ENCODE measurements around the gene U2SURP.
"Not testable (repeated sequence)": the region's sequence is repeated elsewhere in the genome, so short reads cannot be mapped to it uniquely, and the experiment has no call there.

Gene U2SURP

GRCh38 chr3:143024351-143024960 lies 23.1 kb downstream of the U2SURP start:
- no peak for DNase-seq

GRCh38 chr3:143031327-143031726 lies 30.0 kb downstream of the U2SURP start:
- peak; percentile 14 for DNase-seq

GRCh38 chr3:143031796-143032387 lies 30.5 kb downstream of the U2SURP start:
- DNase-seq: peak; percentile 10

- DNase-seq: no peak
These were observed 34.3 kb downstream of the U2SURP start for GRCh38 chr3:143035466-143036211.

GRCh38 chr3:143036557-143036956 lies 35.2 kb downstream of the U2SURP start:
- DNase-seq: no peak

DNA sequence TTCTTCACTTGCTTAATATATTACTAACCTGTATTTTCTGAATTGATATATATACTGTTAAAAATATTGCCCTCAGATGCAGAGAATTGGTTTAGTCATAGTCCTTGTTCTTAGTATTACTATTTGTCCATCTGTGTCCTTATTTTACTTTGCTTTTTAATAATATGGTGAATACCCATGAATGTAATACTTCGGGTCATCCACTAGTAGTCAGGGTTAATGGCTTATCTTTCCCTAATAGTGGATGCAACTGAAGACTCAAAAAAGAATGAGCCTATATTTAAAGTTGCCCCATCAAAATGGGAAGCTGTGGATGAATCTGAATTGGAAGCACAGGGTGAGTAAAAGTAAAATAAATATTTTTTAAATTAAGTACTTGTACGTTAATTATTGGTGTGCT lies 36.5 kb downstream of the U2SURP start:
- DNase-seq: no peak

DNA sequence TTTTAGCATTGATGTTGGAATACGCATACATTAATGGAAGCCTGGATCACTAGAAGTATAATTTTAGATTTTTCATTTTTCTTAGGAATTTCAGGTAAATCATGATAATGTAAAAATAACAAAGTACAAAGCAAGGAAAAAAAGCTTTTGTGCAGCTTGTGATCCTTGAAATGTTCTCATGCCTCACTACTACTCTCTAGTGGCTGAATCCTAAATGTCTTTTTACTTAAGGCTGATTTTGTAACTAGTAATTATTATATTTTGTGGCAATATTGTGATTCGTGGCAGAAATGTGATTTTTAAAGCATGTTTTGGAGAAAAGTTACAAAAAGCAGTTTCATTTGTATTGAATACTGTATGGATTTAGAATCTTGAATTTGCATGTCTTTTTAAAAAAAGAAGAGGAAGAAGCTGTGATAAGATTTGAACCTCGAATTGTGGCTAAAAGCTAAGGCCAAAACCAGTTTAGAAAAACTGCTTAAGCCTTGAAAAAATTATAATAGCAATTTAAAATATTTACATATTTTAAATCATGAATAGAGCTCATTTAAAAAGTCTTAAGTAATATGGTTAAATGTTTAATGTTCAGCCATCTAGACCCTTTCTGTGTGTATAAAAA lies 39.0 kb downstream of the U2SURP start:
- peak; percentile 13 for DNase-seq

DNA sequence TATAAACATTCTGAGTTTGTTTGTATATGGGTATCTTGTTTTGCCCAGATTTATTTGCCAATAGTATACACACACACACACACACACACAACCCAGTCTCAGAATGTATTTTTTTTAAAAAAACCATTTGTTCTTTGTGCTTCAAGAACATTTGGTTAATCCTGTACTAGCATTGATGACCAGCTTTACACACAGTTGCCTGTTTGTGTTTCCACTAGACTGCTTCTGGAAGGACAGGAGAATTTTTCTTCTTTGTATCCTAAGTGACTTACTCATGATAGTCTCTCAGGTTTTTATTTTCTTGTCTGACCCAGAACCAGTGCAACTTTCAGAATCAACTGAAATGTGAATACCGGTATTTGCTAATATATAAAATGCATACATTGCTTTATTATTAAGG lies 40.5 kb downstream of the U2SURP start:
- DNase-seq: no peak

GRCh38 chr3:143045639-143046038 lies 44.3 kb downstream of the U2SURP start:
- DNase-seq: no peak

DNA sequence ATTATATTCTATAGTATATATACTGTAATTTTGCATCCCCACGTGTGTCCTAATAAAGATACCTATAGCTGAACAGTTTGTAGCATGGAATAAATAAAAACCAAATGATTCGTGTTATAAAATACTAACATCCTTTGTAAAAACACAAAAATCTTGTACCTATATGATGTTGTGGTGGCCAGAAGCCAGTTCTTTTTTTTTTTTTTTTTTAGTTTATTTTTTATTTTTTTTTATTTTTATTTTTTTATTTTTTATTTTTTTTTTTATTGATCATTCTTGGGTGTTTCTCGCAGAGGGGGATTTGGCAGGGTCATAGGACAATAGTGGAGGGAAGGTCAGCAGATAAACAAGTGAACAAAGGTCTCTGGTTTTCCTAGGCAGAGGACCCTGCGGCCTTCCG lies 44.7 kb downstream of the U2SURP start:
- not testable (repeated sequence) for DNase-seq

GRCh38 chr3:143054011-143054410 lies 52.6 kb downstream of the U2SURP start:
- no peak for DNase-seq

DNA sequence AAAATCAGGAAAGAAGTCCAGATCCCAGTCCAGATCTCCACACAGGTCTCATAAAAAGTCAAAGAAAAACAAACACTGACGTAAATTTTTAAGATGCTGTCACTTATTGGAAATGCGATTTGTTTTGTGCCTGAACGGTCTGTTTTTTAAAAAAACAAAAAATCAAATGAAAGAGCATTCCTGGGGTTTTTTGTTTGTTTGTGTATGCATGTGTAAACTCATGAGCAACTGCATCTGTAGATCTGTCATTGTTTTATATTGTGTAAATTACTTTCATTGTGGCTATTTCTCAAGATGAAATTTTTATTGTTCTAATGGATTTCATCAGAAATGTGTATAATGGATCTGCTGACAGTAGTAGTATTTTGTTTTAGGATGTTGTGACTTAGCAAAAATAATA lies 55.0 kb downstream of the U2SURP start:
- no peak for DNase-seq

DNA sequence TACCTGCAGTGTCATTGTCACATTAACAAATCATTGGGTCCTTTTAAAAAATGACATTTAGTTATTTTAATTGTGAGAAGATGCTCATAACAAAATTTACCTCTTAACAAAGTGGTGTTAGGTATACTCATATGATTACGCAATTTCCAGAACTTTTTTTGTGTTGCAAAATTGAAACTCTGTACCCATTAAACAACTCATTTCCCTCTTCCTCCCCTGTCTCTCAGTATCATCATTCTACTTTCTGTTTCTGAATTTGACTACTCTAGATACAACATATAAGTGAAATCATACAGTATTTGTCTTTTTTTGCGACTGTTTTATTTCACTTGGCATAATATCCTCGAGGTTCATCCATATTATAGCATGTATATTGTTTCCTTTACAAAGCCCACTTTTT lies 59.5 kb downstream of the U2SURP start:
- no peak for DNase-seq

DNA sequence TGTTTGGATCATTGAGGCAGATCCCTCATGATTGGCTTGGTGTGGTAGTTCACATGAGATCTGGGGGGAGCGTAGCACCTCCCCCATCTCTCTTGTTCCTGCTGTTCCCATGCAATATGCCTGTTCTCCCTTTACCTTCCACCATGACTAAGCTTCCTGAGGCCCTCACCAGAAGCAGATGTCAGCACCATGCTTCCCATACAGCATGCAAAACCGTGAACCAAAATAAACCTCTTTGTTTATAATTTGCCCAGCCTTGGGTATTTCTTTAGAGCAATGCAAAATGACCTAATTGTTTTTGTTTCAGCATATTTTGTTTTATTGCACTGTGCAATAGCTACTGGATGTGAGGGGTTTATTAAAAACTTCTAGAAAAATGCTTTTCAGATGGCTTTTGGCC lies 61.6 kb downstream of the U2SURP start:
- peak; percentile 18 for DNase-seq

- DNase-seq: no peak
These were observed 63.4 kb downstream of the U2SURP start for GRCh38 chr3:143064777-143065176.

DNA sequence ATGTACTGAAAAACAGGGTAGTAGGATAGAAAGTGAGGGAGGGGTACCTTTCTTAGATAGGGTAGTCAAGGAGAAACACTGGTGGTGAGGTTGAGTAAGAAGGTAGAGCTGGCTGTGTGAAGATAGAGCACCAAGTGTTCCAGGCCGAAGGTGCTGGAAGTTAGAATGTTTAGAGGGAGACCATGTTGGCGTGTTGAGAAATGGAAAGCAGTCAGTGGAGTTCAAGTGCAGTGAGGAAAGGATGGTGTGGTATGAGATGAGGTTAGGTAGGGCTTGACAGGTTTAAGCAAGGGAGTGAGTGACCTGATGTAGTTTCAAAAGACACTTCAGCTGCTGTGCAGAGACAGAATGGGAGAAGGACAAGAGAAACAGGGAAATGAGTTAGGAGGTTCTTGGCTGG lies 64.0 kb downstream of the U2SURP start:
- DNase-seq: no peak

- no peak for DNase-seq
These were observed 64.7 kb downstream of the U2SURP start for GRCh38 chr3:143066033-143066432.

DNA sequence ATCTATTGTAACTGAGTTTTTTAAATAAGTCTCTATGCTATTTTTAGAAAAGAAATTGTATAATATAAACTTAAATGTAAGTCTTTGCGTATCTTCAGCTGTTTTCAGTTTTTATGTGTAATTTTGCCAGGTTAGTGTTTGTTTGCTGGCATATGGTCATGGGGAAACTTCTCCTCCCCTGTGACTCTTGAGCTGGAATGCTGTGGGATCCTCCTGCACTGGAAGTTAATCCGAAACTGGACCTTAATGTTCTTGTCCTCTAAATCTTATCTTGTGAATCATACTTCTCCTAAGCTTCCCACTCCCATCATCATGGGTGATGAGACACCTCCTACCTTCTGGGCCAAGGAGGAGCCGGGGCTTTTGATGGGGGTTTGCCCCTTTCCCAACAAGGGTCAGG lies 65.8 kb downstream of the U2SURP start:
- DNase-seq: peak; percentile 29

GRCh38 chr3:143068059-143068458 lies 66.7 kb downstream of the U2SURP start:
- no peak for DNase-seq

DNA sequence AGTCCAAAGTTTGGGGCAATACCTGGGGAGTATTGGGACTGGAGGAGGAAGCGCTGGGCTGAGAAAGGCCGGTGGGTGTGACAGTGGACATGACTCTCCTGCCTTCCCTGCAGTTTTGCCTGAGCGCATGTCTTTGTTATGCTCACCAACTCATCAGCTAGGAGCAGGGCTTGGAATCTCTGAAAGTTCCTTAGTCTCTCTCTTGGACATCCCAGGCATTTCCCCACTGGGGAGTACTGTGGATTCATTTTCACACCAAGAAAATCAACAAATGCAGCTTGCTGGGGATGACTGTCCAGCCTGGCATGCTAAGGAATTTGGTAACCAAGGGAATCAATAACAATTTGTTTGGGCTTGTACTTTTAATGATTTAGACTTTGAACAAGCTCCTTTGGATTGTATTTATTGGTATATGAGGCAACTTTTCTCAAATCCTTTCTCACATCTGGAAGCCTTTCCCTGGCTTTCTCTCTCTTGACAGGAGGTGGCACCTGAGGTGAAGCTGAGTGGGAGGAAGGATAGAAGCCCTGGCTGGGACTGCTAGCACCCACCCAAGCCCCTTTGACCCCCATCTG lies 69.7 kb downstream of the U2SURP start:
- DNase-seq: peak; percentile 76

- no peak for DNase-seq
These were observed 70.4 kb downstream of the U2SURP start for GRCh38 chr3:143071776-143072175.

GRCh38 chr3:143072298-143073020 lies 71.1 kb downstream of the U2SURP start:
- DNase-seq: not testable (repeated sequence)

- not testable (repeated sequence) for DNase-seq
These were observed 72.2 kb downstream of the U2SURP start for GRCh38 chr3:143073541-143073940.

Data from fibroblast of skin of right biceps (primary cell).